ENCODE results near the gene IPO7. TPM values are rescaled to one million over a fixed set of nuclear protein-coding genes. Genes with fewer than 3 reads are reported as not detected.

Gene IPO7
- total RNA-seq, 1 experiment from 2014 or later, result 273 TPM

DNA sequence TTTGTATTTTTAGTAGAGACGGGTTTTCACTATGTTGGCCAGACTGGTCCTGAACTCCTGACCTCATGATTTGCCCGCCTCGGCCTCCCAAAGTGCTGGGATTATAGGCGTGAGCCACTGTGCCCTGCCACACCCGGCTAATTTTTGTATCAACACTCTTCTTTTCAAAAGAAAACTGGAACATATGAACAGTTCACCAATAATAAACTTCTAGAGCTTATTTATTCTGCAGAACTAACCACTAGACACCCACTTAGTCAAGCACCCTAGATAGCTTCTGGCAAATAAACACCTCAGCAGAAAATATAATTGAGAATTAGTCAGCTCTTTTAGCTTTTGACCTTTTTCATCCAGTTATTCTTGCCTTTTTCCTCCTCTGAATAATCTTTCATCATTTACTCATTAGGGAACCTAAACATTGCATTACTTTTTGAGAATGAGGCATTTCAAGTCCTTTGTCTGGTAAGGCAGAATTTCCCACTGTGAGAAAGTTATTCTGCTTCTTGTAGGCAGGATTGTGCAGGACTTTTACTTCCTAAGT, 42.7 kb upstream of the IPO7 start:
- ChIA-PET CTCF (interaction anchor here (0.6 to 0.7 kb wide), 2 partner anchors 61 to 645 kb away, joined by 4 to 5 read pairs; no protein-coding TSS in a partner anchor), POLR2A (interaction anchor here (0.5 to 0.9 kb wide), 4 partner anchors 12 to 625 kb away, joined by 3 to 6 read pairs (median 4); no protein-coding TSS in a partner anchor)
- Histone ChIP-seq H3K27me3 (ENCODE audit: control insufficient read depth, insufficient read depth, low read length) (no peaks in the 10 kb centered on the region), H3K27ac (ENCODE audit: low read length) (no peak overlapping the region), H3K9me3 (ENCODE audit: control insufficient read depth, insufficient read depth, low read depth, low read length) (no peaks in the 10 kb centered on the region), H3K36me3 (ENCODE audit: control insufficient read depth, insufficient read depth, low read length) (no peaks in the 10 kb centered on the region), H3K4me1 (ENCODE audit: control insufficient read depth, insufficient read depth, low read length) (no peaks in the 10 kb centered on the region), H3K4me3 (ENCODE audit: low read depth in 2 of 2, low read length in 2 of 2) (no peak overlapping the region)
- ATAC-seq (no peak), DNase-seq (ENCODE audit: low read depth, low spot score) (no peak)
- intact Hi-C loops (cut with micrococcal nuclease; ENCODE audit: unreplicated experiment) (no loop called here), in situ Hi-C loops (cut with HindIII; ENCODE audit: low pct_unique_long_range_greater_than_20kb, low sequenced_read_pairs) (no loop called here)
- BruUV-seq (replicated peaks), result no TSS peak
- TF ChIP-seq, protein P1, sequence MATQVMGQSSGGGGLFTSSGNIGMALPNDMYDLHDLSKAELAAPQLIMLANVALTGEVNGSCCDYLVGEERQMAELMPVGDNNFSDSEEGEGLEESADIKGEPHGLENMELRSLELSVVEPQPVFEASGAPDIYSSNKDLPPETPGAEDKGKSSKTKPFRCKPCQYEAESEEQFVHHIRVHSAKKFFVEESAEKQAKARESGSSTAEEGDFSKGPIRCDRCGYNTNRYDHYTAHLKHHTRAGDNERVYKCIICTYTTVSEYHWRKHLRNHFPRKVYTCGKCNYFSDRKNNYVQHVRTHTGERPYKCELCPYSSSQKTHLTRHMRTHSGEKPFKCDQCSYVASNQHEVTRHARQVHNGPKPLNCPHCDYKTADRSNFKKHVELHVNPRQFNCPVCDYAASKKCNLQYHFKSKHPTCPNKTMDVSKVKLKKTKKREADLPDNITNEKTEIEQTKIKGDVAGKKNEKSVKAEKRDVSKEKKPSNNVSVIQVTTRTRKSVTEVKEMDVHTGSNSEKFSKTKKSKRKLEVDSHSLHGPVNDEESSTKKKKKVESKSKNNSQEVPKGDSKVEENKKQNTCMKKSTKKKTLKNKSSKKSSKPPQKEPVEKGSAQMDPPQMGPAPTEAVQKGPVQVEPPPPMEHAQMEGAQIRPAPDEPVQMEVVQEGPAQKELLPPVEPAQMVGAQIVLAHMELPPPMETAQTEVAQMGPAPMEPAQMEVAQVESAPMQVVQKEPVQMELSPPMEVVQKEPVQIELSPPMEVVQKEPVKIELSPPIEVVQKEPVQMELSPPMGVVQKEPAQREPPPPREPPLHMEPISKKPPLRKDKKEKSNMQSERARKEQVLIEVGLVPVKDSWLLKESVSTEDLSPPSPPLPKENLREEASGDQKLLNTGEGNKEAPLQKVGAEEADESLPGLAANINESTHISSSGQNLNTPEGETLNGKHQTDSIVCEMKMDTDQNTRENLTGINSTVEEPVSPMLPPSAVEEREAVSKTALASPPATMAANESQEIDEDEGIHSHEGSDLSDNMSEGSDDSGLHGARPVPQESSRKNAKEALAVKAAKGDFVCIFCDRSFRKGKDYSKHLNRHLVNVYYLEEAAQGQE (IDR thresholded peaks at IDR 0.05; ENCODE audit: insufficient read depth in 1 of 2, low read depth in 2 of 2, low read length in 1 of 2), result no peak
- no peak for TF ChIP-seq POLR2AphosphoS5 (IDR thresholded peaks at IDR 0.05; ENCODE audit: low read depth, low read length)
- no peak for TF ChIP-seq TCF7L2 (IDR thresholded peaks at IDR 0.05; ENCODE audit: low read depth, low read length)
- TF ChIP-seq SIN3A (IDR thresholded peaks at IDR 0.05; ENCODE audit: borderline replicate concordance, insufficient read depth, low read depth, low read length), result no peak
- TF ChIP-seq, protein P2, sequence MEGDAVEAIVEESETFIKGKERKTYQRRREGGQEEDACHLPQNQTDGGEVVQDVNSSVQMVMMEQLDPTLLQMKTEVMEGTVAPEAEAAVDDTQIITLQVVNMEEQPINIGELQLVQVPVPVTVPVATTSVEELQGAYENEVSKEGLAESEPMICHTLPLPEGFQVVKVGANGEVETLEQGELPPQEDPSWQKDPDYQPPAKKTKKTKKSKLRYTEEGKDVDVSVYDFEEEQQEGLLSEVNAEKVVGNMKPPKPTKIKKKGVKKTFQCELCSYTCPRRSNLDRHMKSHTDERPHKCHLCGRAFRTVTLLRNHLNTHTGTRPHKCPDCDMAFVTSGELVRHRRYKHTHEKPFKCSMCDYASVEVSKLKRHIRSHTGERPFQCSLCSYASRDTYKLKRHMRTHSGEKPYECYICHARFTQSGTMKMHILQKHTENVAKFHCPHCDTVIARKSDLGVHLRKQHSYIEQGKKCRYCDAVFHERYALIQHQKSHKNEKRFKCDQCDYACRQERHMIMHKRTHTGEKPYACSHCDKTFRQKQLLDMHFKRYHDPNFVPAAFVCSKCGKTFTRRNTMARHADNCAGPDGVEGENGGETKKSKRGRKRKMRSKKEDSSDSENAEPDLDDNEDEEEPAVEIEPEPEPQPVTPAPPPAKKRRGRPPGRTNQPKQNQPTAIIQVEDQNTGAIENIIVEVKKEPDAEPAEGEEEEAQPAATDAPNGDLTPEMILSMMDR (IDR thresholded peaks at IDR 0.05), result no peak

DNA sequence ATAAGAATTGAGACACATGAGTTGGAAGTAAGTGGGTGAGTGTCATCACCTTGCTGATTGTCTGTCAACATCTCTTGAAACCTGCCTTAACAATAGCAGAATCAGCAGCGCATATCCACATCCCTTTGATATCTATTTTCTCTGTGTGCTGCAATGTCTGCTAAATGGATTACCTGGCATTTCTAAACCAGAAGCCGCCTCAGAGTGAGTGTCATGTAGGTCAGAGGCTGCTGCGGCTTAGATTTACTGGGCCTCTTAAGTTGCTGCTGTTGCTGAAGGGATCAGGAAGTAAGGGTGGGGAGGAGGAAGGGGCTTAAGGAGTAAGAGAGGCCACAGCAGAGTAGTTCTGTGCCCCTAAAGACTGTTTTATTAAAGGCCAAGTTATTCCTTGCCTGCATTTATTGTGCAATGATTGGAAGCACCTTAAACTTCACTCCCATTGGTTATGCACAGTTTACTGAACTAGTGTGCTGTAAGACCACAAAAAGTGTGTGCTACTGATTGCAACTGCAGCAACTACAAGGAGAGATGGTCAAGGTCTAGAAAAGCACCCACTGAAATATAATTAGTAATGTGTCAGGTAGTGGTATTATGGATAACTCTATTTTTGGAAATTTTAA, 40.3 kb upstream of the IPO7 start:
- Histone ChIP-seq H3K36me3 (ENCODE audit: control insufficient read depth, insufficient read depth, low read length) (no peaks in the 10 kb centered on the region), H3K27ac (ENCODE audit: low read length) (no peak overlapping the region), H3K4me1 (ENCODE audit: control insufficient read depth, insufficient read depth, low read length) (no peaks in the 10 kb centered on the region), H3K4me3 (ENCODE audit: low read depth in 2 of 2, low read length in 2 of 2) (no peak overlapping the region), H3K9me3 (ENCODE audit: control insufficient read depth, insufficient read depth, low read depth, low read length) (no peaks in the 10 kb centered on the region), H3K27me3 (ENCODE audit: control insufficient read depth, insufficient read depth, low read length) (no peaks in the 10 kb centered on the region)
- ChIA-PET CTCF (no interaction called here), POLR2A (no interaction called here)
- no peak for DNase-seq (ENCODE audit: low read depth, low spot score)
- in situ Hi-C loops (cut with HindIII; ENCODE audit: low pct_unique_long_range_greater_than_20kb, low sequenced_read_pairs), result no loop called here
- no TSS peak for BruUV-seq (replicated peaks)
- intact Hi-C loops (cut with micrococcal nuclease; ENCODE audit: unreplicated experiment), result no loop called here
- no peak for TF ChIP-seq POLR2AphosphoS5 (IDR thresholded peaks at IDR 0.05; ENCODE audit: low read depth, low read length)
- TF ChIP-seq, protein P1 (IDR thresholded peaks at IDR 0.05; ENCODE audit: insufficient read depth in 1 of 2, low read depth in 2 of 2, low read length in 1 of 2), result no peak
- TF ChIP-seq, protein P2 (IDR thresholded peaks at IDR 0.05), result no peak
- TF ChIP-seq SIN3A (IDR thresholded peaks at IDR 0.05; ENCODE audit: borderline replicate concordance, insufficient read depth, low read depth, low read length), result no peak
- TF ChIP-seq TCF7L2 (IDR thresholded peaks at IDR 0.05; ENCODE audit: low read depth, low read length), result no peak
- ATAC-seq, result peak; percentile 36; the same call in 1 of the 2 replicates
